ENCODE data around the gene DNAJC13.

DNA sequence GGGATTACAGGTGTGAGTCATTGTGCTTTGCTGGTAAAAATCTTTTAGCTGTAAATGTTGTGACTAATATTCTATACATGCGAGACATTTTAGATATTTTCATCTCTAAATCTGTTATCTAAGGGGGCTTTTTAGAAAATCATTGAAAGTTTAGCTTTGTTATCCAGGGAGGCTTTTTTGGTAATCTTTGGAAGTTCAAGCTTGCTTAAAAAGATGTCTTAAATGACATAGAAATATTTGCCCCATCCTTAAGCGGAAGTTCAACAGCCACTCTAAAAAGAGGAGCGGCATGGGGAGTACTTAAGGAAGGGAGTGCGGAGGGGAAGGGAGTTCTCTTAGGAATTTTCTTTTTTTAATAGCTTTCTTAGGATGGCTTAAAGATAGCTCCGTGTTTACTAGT is 26.1 kb downstream of the DNAJC13 start:
- no peak for TF ChIP-seq POLR2A (IDR thresholded peaks at IDR 0.05)
- TF ChIP-seq, protein P1, sequence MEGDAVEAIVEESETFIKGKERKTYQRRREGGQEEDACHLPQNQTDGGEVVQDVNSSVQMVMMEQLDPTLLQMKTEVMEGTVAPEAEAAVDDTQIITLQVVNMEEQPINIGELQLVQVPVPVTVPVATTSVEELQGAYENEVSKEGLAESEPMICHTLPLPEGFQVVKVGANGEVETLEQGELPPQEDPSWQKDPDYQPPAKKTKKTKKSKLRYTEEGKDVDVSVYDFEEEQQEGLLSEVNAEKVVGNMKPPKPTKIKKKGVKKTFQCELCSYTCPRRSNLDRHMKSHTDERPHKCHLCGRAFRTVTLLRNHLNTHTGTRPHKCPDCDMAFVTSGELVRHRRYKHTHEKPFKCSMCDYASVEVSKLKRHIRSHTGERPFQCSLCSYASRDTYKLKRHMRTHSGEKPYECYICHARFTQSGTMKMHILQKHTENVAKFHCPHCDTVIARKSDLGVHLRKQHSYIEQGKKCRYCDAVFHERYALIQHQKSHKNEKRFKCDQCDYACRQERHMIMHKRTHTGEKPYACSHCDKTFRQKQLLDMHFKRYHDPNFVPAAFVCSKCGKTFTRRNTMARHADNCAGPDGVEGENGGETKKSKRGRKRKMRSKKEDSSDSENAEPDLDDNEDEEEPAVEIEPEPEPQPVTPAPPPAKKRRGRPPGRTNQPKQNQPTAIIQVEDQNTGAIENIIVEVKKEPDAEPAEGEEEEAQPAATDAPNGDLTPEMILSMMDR (IDR thresholded peaks at IDR 0.05), result no peak
